GM04503 (cell line): ENCODE data around the gene RAB3GAP1.

Source experiments
- DNase-seq: peaks from one replicate; pipeline ENCODE4 v3.0.0-alpha.2; 2012; ENCODE audit warnings: low read depth

The RAB3GAP1 gene

DNA sequence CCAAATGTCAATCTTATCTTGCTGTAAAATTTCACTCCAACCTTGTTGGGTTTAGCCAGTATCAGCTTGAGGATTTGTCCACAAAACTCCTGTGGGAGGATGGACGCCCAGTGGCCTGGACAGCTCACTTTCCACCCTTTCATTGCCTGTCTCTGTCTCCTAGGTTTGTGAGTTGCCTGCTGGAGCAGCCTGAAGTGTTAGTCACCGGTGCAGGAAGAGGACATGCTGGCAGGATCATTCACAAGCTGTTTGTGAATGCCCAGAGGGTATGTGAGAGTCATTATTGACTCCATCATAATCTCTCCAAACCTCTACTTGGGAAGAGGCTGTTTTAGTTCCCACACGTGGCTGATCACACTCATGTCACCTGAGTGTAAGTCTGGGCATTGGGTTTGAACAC lies 112.3 kb downstream of the RAB3GAP1 start:
- peak; percentile 64 for DNase-seq

DNA sequence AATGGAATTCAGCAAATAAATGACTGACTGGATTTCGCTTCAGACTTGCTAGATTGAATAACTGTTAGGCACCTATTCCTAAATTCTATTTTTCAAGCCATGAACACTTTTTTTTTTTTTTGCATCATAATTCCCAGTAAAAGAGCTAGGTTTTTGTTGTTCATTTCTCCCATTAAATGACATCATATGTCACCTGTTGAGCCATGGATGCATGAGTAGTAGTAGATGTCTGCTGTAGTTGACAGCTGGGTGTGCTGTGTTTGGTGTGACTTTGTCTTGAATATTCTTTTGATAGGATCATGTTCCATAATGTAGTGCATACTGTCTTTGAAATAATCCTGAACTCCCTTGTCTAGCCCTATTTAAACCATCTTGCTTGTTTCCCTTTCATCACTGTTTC lies 115.2 kb downstream of the RAB3GAP1 start:
- DNase-seq: no peak

DNA sequence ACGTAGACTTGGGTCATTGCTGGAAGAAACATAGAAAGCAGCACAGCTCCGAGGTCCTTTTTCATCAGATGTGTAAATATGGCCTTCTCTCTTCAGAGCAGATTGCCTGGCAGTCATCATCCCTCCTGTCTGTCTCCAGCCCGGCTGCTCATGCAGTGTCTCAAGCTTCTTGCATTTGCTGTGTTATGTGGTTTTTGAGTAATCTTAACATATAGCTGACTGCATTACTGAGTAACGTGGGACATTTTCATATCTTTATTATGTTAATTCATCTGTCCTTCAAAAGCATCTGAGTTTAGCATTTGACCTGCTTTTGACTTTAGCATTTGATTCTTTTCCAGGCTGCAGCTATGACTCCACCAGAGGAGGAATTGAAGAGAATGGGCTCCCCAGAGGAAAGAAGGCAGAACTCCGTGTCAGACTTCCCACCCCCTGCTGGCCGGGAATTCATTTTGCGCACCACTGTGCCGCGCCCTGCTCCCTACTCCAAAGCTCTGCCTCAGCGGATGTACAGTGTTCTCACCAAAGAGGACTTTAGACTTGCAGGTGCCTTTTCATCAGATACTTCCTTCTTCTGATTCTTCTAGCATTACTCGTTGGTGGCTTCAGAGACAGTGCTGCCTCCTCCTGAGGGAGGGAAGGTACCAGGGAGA lies 116.2 kb downstream of the RAB3GAP1 start:
- DNase-seq: no peak

DNA sequence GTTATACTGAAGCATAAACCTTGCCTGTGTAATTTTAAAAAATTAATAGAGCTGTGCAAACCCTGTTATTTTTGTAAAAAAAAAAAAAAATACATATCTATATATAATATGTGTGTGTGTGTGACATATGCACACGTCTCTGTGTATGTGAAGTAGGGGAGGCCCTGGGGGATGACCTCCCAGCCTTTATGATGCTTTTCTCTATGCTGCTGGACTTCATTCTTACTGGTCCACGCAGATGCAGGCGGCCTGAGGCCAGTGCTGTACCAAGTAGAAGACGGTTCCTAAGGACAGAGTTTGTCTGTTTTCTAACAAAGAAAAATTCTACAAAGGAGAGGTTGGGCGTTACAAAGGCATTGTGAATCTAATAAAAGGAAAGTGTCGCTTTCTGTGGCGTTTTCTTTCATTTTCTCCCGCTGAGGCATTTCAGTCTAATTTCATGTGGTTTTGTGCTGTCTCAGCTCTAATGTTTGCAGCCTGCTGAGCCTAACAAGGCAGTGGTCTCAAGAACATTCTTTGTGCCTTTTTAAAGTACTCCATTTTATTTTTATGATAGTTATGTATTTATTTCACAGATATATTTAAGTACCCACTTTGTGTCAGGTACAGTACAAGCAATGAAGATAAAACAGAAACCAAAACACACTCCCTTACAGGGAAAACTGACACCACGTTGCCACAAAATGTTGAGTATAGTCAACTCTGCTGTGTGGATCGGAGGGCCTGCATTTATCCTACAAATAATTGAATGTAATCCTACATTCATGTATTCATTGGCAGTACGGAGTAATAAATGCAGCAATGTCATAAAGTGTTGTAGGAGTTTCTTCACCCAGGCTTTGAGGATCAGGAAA lies 118.0 kb downstream of the RAB3GAP1 start:
- DNase-seq: no peak

DNA sequence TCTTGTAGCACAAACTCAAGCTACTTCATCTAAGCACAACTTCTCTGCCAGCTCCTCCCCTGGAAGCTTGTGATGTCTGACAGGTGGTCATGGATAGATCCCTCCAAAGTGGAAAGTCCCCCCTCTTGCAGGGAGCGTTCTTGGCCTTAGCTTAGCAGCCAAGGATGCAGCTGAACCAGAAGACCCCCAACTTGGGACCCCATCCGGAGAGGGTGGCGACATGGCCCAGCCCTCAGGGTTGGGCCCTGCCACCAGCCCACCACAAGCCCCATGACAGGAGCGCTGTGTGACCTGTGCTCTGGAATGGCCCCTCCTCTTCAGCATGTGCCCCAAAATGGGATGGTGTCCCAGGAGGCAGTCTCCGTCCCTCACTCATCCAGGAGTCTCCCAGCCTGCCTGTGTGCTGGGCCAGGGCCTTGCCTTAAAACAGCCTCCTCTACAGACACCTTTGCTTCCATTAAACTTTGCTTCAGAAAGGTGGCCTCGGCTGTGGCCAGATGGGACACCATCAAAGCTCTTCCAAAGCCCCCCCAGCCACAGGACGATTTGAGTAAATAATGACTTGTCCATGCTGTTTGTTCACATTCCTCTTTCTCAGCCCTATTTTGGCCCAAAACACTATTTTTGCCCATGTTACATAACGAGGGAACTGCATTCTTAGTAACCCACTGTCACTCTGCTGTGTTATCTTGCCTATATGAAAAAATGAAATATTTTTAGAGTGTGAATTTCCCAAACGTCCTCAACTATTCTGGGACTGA lies 122.1 kb downstream of the RAB3GAP1 start:
- no peak for DNase-seq

DNA sequence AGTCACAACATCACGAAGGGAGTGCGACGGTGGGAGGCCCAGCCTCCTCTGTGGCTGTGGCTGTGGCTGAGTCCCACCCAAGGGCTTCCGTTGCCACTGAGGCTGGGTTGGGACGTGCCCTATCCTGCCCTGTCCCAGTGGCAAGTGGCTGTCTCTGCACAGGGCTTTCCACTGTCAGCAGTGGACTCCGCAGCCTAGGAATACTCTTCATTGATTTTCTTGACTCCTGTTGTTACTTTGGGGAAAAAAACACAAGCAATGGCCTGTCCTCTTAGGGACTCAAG lies 122.7 kb downstream of the RAB3GAP1 start:
- no peak for DNase-seq

DNA sequence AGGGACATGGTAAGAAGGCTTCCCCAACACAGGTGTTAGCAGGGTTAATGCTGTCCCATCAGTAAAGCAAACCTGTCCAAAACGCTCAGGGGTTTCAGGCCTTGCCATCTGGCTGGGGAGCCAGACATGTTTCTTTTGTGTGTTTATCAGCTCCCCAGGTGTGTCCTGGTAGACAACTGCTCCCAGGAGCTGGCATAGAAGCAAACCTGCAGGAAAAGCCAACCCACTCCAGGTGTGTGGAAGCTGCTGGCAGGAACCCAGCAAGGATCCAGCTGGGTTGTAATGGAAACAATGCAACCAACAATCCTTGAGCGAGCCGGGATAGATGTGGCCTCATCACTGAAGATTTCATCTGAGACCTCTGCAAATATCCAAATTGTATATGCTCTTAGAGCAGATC lies 123.1 kb downstream of the RAB3GAP1 start:
- DNase-seq: no peak

DNA sequence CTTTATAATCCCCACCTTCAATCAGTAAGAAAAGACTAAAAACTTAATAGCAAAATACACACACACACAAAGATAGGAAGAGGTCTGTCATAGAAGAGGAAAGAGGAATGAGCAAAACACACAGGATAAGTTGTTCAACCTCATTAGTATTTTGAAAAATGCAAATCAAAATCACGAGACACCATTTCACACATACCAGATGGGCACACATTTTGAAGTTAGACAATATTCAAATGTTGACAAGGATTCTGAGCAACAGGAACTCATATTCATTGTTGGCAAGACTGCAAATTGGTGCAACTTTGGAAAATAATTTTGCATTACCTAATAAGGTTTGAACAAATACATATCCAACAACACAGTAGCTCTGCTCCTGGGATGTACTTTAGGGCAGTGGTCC lies 127.6 kb downstream of the RAB3GAP1 start:
- no peak for DNase-seq

DNA sequence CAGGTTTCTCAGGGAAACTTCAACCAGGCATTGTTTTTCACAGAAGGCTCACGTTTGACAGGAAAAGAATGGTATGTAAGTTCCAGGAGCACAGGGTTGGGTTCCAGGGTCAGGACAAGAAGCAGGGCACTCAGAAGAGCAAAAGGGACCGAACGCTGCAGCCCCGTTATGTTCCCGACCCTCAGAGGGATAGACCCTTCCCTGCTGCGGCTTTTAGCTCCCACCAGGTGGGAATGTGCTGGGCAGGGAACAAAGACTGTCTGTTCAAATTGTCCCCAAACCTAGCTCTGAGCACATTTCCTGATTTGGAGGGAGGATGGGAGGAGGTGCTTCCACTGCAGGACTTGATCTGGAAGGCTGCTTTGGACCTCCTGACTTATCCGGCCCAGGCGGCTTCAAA lies 130.1 kb downstream of the RAB3GAP1 start:
- DNase-seq: no peak

DNA sequence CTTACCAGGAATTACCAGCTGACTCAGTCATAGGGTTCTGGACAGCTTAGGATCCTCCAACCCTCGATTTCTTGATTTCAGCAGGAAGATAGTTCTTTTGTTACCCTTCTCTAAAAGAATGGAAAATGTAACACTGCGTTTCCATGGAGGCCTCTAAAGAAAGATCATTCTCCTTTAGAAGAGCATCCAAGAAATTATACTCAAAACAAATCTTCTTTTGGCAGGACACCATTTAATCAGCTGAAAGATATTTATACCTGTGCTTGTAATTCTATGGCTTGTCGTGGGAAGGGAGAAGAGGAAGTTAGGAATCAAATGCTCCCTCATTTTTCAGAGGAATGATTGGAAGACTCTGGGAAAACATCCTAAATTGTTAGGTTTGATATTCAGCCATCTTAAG lies 130.5 kb downstream of the RAB3GAP1 start:
- no peak for DNase-seq

DNA sequence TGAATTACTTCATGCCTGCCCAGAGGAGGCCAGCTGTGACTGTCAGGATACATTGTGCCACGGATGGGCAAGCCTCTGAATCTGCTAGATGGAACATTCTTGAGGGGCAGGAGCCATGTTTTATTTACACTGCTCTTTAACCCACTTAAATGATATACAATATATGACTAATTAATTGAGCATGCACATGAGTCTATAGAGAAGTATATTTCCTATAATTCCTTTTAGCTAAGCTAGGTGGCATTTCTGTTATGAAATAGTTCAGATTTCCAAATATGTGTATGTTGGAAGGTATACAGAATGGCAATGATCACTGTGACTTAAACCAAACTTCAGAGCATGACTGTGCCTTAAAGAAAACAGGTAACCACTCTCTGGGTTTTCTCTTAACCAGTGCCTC lies 131.7 kb downstream of the RAB3GAP1 start:
- DNase-seq: no peak

DNA sequence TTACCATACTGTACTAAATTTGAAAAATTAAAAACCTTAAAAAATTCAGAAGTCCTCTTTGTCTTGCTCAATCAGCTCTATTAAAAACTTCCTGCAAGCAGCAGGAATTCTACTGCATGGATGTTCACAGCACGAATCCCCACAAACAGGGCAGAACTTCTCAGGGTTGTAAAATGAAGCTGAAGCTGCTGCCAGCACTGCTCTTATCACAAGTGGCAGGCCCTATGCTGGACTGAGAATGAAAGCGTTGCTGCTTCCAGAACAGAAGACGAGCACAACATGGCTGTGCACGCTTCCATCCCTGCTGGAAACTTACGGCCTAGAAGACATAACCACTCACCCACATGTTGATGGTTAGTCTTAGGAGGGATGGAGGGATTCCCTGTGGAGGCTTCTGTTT lies 134.0 kb downstream of the RAB3GAP1 start:
- no peak for DNase-seq

DNA sequence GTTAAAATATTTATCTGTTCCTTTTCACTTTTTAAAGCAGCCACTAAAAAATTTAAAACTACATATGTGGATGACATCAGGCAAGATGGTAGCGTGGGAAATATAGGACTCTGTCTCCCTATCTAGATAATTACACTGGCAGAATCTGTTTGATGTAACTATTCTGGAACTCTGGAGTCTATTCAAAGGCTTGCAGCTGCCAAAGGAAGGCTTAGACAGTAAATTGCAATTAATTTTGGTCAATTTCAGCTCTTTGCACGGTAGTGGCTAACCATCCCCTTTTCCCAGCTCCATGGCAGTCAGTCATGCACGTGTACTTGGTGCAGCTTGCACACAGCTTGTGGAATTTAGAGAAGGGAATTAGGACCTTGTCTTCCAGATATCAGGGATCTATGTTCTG lies 135.2 kb downstream of the RAB3GAP1 start:
- no peak for DNase-seq

DNA sequence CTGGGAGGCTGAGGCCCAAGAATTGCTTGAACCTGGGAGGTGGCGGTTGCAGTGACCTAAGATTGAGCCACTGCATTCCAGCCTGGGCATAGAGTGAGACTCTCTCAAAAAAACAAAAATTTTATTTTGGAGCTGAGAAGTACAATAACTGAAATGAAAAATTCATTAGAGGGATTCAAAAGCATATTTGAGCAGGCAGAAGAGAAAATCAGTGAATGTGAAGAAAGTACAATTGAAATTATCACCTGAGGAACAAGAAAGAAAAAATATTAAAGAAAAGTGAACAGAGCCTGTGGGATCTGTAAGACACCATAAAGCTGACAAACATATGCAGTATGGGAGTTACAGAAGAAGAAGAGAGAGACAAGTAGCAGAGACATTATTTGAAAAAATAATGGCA lies 137.1 kb downstream of the RAB3GAP1 start:
- DNase-seq: no peak

DNA sequence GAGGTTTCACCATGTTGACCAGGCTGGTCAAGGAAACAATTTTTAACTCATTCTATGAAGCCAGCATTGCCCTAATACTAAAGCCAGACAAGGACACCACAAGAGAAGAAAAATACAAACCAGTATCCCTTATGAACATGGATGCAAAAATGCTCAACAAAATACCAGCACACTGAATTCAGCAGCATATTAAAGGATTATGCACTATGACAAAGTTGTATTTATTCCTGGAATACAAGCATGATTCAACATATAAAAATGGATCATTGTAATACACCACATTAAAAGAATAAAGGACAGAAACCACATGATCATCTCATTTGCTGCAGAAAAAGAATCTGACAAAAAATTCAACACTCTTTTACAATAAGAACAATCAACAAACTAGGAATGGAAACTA lies 138.7 kb downstream of the RAB3GAP1 start:
- no peak for DNase-seq

DNA sequence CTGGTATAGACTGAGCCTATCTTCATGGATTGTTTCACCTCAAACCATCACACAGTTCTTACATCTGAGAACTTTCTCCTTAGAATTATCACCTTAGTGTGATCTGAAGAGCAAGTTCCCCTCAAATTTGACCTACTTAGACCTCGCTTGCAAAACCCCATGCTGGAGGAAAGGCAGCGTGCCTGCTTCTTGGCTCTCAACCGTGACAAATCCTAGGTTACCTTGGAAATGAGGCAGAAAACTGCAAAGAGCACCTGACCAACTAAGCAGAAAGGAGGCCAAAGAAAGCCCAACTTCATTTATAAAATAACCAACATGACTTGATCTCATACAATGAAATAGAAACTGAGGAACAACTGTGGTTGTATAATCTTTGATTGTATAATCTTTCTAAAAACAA lies 146.4 kb downstream of the RAB3GAP1 start:
- no peak for DNase-seq

DNA sequence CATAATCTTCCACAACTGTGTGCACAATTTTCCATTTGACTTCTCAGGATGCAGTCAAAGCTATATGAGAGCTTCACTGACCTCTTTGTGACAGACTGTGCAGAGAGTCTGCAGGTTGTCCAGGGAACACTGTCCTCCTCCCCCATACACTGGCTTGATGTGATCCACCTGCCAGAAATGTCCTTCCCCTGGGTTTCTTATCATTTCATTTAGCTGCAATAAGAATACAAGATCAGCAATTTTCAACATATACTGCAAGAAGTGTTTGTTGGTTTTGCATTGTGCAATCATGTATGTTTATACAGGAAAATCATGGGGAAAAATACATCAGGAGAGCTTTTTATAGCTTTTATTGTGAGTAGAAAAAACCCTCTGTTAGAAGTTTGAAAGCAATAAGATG lies 150.7 kb downstream of the RAB3GAP1 start:
- no peak for DNase-seq

DNA sequence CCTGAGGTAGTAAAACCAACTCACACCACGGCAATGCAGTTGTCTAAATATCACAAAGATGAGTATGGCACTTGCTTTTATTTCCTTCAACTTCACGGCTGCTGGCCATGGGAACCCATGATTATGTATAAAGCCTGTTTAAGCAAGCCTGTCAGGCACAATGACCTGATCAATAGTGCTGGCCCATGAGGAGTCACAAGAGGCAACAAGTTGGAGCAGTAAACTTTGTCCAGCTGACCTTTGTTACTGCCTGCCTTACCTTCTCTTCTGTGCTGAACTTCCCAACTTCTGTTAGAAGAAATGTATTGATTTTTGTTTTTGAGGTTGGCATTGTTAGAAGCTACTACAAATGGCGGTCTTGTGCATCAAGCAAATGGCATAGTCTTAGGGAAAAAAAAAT lies 151.9 kb downstream of the RAB3GAP1 start:
- DNase-seq: no peak

DNA sequence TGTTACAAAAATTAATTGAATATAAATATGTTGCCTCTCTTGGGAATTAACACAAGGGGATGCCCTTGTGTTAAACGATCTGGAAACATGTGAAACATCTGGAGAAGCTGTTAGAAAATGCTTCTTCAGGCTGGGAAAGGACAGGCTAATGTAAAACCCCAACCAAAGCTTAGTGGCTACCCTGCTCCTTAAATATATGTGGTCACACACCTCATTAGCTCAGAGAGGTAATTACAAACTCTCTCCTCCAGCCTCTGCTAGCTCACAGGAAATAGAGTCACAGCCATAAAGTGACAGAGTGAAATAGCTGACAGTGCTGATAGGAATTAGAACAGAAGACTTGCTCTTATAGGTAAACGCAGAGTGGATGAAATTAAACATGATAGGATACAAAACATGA lies 155.9 kb downstream of the RAB3GAP1 start:
- DNase-seq: no peak

DNA sequence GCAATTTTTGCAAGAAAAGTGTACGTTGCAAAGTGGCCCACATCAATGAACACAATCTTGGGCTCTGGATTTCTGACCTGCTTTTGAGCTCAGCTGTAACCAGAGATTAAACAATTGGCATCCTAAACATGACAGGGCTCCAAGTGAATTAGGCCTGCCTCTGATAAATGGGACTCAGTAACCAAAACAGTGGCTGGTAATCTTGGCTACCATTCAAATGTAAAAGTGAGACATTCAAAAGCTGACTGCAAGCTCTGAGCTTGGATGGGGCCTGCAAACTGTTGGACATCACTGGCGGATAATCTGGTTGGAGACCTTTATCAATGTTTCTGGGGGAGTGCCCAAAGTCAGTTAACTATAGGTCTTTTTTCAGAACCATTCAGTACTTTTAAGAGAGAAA lies 160.7 kb downstream of the RAB3GAP1 start:
- DNase-seq: no peak

DNA sequence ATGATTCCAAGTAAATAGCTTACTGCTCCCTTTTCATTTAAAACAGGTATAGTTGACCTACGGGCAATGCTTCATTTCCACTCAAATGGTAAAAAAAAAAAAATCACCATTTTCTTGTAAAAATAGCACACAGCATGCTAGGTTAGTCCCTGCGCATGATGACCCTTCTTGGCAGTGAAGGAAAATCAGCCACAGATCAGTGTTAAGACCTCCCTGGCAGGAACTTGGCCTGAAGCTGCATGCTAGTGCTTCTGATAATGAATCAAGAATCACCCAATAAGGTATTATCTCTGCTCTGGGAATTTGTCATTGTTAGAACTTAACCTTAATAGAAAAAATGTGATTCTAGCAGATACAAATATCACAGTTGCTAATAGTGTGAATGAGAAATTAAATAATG lies 166.3 kb downstream of the RAB3GAP1 start:
- DNase-seq: no peak

DNA sequence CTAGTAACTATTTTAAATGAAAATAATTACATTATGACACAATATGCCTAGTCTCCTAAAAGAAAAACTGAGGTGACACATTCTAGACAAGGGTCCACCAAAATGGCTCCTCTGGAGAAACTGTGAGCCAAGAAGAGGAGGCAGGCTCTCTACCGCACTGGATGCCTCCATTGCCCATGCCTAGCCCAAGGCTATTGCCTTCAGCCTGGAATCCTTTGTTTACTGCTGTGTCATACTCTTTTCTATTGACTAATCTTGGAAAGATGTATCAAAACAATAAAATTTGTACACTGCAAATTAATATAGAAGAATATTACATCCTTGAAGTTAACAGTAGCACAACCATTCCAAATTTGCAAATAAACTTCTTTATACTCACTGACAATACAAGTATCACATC lies 167.1 kb downstream of the RAB3GAP1 start:
- no peak for DNase-seq
